GM18873 (cell line): ENCODE measurements around the gene PRDM1.

Experiments
- ATAC-seq: cut with Tn5 transposase; IDR thresholded peaks from one replicate; pipeline ENCODE4 v1.9.1; 2021; ENCODE audit warnings: mild to moderate bottlenecking, moderate library complexity, moderate number of reproducible peaks; ENCODE audit not compliant: unreplicated experiment, low FRiP score

Gene PRDM1

GRCh38 chr6:106113256-106113959, 27.3 kb downstream of the PRDM1 start:
- ATAC-seq: no peak

- peak; percentile 82 for ATAC-seq
These were observed 28.4 kb downstream of the PRDM1 start for GRCh38 chr6:106114492-106114891.

- no peak for ATAC-seq
These were observed 29.1 kb downstream of the PRDM1 start for GRCh38 chr6:106115286-106115685.

- no peak for ATAC-seq
These were observed 30.1 kb downstream of the PRDM1 start for GRCh38 chr6:106116125-106116832.

- ATAC-seq: no peak
These were observed 31.4 kb downstream of the PRDM1 start for GRCh38 chr6:106117579-106117978.

- ATAC-seq: no peak
These were observed 32.8 kb downstream of the PRDM1 start for GRCh38 chr6:106118835-106119431.

GRCh38 chr6:106119546-106119945, 33.4 kb downstream of the PRDM1 start:
- no peak for ATAC-seq

GRCh38 chr6:106120006-106120405, 33.9 kb downstream of the PRDM1 start:
- no peak for ATAC-seq

GRCh38 chr6:106120406-106120805, 34.3 kb downstream of the PRDM1 start:
- no peak for ATAC-seq

- ATAC-seq: no peak
These were observed 36.3 kb downstream of the PRDM1 start for GRCh38 chr6:106122306-106122918.

GRCh38 chr6:106122938-106123656, 37.0 kb downstream of the PRDM1 start:
- ATAC-seq: no peak

- no peak for ATAC-seq
These were observed 37.9 kb downstream of the PRDM1 start for GRCh38 chr6:106124015-106124414.

GRCh38 chr6:106124437-106125430, 38.6 kb downstream of the PRDM1 start:
- no peak for ATAC-seq

- ATAC-seq: no peak
These were observed 39.8 kb downstream of the PRDM1 start for GRCh38 chr6:106125925-106126435.

GRCh38 chr6:106126482-106126881, 40.3 kb downstream of the PRDM1 start:
- no peak for ATAC-seq

GRCh38 chr6:106128981-106129781, 43.0 kb downstream of the PRDM1 start:
- no peak for ATAC-seq

- no peak for ATAC-seq
These were observed 46.1 kb downstream of the PRDM1 start for GRCh38 chr6:106132153-106132698.

- no peak for ATAC-seq
These were observed 46.9 kb downstream of the PRDM1 start for GRCh38 chr6:106133040-106133439.
